Measurements from ENCODE around the gene GAL3ST2.

The GAL3ST2 gene

DNA sequence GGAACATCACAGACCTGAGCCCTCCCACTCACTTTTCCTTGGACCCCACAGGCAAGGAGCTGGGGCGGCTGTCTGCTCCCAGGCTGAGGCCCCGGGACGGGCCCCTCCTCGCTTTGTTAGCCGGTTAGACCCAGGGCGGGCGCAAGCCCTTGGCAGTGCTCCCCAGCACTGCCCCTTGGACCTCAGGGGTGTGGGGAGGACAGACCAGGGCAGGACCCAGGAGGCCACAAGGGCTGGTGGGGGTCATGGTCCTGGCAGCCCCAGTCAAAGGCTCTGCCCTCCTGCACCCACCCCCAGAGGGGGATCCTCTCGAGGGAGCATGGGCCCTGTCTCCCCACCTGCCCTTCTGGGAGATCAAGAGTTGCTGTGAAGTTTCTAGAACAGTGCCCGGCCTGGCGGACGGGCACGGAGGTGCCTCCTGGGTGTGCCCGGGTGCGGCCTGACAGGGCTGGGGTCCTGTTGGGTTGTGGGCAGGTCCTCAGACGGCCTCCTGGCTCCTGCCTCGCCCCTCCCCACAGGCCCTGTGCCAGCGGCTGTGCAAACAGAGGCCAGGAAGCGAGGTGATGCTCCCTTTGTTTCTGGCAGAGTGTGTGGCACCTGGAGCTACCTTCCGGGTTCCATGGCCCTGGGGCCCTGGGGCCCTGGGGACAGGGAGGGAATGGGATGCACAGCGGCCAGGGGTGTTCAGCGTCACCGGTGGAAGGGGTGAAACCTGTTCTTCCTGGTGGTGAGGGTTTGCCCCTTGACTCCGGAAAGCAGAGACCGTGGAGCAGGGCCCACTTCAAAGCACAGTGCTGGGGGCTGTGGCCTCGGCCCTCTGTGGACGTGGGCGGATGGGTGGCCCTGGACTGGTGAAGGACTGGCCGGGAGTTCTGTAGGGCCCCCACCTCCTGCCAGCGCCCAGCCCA is 2.9 kb upstream of the GAL3ST2 start:
- Histone ChIP-seq H3K27me3 (replicated peaks; ENCODE audit: insufficient read depth, low read length) (peaks cover 36% of the 10 kb centered on the region), H3K9me3 (replicated peaks; ENCODE audit: insufficient read depth, low read length) (no peaks in the 10 kb centered on the region), H2AFZ (ENCODE audit: low read length) (no peak overlapping the region), H3K9me2 (replicated peaks; ENCODE audit: insufficient read depth, low read length) (no peaks in the 10 kb centered on the region), H3K27ac (ENCODE audit: low read length) (no peak overlapping the region), H3K9ac (ENCODE audit: low read length) (no peak overlapping the region), H3K4me2 (ENCODE audit: low read depth, low read length) (no peak overlapping the region), H3K4me3 (ENCODE audit: low read length) (no peak overlapping the region), H3F3A (ENCODE audit: insufficient read depth, low read length) (no peaks in the 10 kb centered on the region; the same call in 1 of the 2 replicates), H3K79me2 (ENCODE audit: low read length) (no peaks in the 10 kb centered on the region), H3K4me1 (ENCODE audit: low read length) (peaks cover 5% of the 10 kb centered on the region; the same call in 1 of the 2 replicates), H3K36me3 (replicated peaks; ENCODE audit: insufficient read depth, low read length) (no peaks in the 10 kb centered on the region), H4K20me1 (ENCODE audit: insufficient read depth, low read length) (no peaks in the 10 kb centered on the region)
- DNase-seq = no peak
- TF ChIP-seq EZH2 (optimal IDR thresholded peaks at IDR 0.05; ENCODE audit: low read depth, low read length) = no peak
- TF ChIP-seq, protein P1, sequence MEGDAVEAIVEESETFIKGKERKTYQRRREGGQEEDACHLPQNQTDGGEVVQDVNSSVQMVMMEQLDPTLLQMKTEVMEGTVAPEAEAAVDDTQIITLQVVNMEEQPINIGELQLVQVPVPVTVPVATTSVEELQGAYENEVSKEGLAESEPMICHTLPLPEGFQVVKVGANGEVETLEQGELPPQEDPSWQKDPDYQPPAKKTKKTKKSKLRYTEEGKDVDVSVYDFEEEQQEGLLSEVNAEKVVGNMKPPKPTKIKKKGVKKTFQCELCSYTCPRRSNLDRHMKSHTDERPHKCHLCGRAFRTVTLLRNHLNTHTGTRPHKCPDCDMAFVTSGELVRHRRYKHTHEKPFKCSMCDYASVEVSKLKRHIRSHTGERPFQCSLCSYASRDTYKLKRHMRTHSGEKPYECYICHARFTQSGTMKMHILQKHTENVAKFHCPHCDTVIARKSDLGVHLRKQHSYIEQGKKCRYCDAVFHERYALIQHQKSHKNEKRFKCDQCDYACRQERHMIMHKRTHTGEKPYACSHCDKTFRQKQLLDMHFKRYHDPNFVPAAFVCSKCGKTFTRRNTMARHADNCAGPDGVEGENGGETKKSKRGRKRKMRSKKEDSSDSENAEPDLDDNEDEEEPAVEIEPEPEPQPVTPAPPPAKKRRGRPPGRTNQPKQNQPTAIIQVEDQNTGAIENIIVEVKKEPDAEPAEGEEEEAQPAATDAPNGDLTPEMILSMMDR (IDR thresholded peaks at IDR 0.05; ENCODE audit: low read length) = no peak
- no peak for TF ChIP-seq EZH2phosphoT487 (IDR thresholded peaks at IDR 0.05; ENCODE audit: low read length)

DNA sequence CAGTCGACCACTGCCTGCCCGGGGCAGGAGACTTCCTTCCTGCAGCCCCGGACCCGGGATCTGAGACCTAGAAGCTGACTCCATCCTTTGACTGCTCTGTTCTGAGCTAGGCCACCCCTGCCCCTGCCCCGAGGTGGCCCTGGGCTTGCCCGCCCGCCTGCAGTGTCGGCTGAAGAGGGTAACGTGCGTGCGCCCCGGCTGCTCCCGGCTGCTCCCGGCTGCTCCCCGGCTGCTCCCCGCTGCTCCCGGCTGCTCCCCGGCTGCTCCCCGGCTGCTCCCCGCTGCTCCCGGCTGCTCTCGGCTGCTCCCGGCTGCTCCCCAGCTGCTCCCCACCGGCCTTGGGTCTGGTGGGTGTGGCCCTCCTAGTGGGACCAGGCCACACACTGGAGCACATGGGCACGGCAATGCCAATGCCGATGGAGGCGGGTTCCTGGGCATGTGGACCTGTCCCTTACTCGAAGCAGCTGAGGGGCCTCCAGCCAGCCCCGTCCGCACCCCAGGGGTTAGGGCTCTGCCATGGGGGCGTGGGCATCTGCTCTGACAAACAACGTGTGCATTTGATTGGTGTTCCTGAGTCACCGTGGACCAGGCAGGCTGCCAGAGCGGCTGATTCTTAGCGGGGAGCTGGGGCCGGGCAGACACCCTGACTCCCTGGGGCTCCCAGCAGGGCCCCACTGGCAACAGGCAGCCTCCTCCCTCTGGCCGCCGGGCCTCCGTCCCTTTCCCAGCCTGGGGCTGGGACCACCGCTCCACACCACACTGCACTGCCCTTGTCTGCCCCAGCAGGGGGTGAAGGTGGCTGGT is 2.0 kb upstream of the GAL3ST2 start:
- H4K20me1 ChIP-seq (ENCODE audit: insufficient read depth, low read length) = no peaks in the 10 kb centered on the region
- H3K9me2 ChIP-seq (replicated peaks; ENCODE audit: insufficient read depth, low read length) = no peaks in the 10 kb centered on the region
- H3K9me3 ChIP-seq (replicated peaks; ENCODE audit: insufficient read depth, low read length) = no peaks in the 10 kb centered on the region
- peaks cover 5% of the 10 kb centered on the region; the same call in 1 of the 2 replicates for H3K4me1 ChIP-seq (ENCODE audit: low read length)
- no peaks in the 10 kb centered on the region for H3K79me2 ChIP-seq (ENCODE audit: low read length)
- no peak overlapping the region for H3K27ac ChIP-seq (ENCODE audit: low read length)
- TF ChIP-seq, protein P1 (IDR thresholded peaks at IDR 0.05; ENCODE audit: low read length) = no peak
- TF ChIP-seq EZH2 (optimal IDR thresholded peaks at IDR 0.05; ENCODE audit: low read depth, low read length) (no peak), EZH2phosphoT487 (IDR thresholded peaks at IDR 0.05; ENCODE audit: low read length) (no peak)
- H3K4me3 ChIP-seq (ENCODE audit: low read length) = no peak overlapping the region
- no peak overlapping the region for H3K9ac ChIP-seq (ENCODE audit: low read length)
- no peak for DNase-seq
- peaks cover 36% of the 10 kb centered on the region for H3K27me3 ChIP-seq (replicated peaks; ENCODE audit: insufficient read depth, low read length)
- H3F3A ChIP-seq (ENCODE audit: insufficient read depth, low read length) = no peaks in the 10 kb centered on the region; the same call in 1 of the 2 replicates
- no peak overlapping the region for H3K4me2 ChIP-seq (ENCODE audit: low read depth, low read length)
- no peak overlapping the region for H2AFZ ChIP-seq (ENCODE audit: low read length)
- no peaks in the 10 kb centered on the region for H3K36me3 ChIP-seq (replicated peaks; ENCODE audit: insufficient read depth, low read length)

DNA sequence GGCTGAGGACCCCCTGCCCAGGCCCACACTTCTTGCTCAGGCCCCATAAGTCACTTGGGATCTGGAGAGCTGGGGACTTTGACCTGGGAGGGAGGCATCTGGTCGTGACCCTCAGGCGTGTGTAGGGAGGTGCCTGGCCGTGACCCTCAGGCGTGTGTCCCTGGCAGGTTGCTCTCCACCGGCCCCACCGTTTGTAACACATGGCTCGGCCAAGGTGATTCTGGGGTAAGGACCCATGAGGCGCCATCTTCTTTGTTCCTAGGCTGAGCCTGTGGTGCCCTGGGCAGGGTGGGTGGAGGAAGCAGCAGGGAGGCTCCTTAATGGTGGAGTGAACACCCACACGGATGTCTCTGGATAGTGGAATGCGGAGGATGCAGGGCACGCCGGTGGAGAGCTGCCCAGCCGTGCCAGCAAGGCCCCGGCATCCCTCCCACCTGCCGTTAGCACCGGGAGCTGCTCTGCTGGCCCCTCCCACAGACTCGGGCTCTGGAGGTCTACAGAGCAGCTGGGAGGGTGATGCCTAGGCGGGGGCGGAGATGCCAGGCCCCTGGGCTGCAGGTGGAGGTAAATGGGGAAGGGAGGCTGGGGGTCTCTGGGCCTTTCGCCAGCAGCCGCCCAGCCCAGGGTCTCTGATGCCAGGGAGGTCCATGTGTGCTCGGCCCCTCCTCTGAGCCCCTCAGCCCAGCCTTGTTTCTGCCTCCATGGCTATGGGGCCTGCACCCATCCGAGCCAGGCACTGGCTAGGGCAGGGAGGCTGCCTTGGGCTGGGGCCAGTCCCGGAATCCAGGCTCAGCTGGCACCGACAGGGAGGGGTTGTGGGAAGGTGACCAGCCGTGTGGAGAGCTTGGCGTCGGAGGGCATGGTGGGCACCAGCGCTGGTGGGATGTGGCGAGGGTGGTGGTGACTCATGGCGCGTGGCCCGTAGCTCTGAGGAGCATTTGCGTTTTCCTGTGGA is 1.1 kb upstream of the GAL3ST2 start:
- no peak overlapping the region for H2AFZ ChIP-seq (ENCODE audit: low read length)
- no peaks in the 10 kb centered on the region for H3K79me2 ChIP-seq (ENCODE audit: low read length)
- peaks cover 5% of the 10 kb centered on the region; the same call in 1 of the 2 replicates for H3K4me1 ChIP-seq (ENCODE audit: low read length)
- no peak for TF ChIP-seq EZH2 (optimal IDR thresholded peaks at IDR 0.05; ENCODE audit: low read depth, low read length)
- TF ChIP-seq, protein P1 (IDR thresholded peaks at IDR 0.05; ENCODE audit: low read length) = no peak
- no peak for TF ChIP-seq EZH2phosphoT487 (IDR thresholded peaks at IDR 0.05; ENCODE audit: low read length)
- no peaks in the 10 kb centered on the region for H4K20me1 ChIP-seq (ENCODE audit: insufficient read depth, low read length)
- no peak overlapping the region for H3K4me2 ChIP-seq (ENCODE audit: low read depth, low read length)
- H3K36me3 ChIP-seq (replicated peaks; ENCODE audit: insufficient read depth, low read length) = no peaks in the 10 kb centered on the region
- H3K9me3 ChIP-seq (replicated peaks; ENCODE audit: insufficient read depth, low read length) = no peaks in the 10 kb centered on the region
- no peaks in the 10 kb centered on the region; the same call in 1 of the 2 replicates for H3F3A ChIP-seq (ENCODE audit: insufficient read depth, low read length)
- H3K27me3 ChIP-seq (replicated peaks; ENCODE audit: insufficient read depth, low read length) = peaks cover 36% of the 10 kb centered on the region
- H3K27ac ChIP-seq (ENCODE audit: low read length) = no peak overlapping the region
- H3K9ac ChIP-seq (ENCODE audit: low read length) = no peak overlapping the region
- no peak overlapping the region for H3K4me3 ChIP-seq (ENCODE audit: low read length)
- DNase-seq = no peak
- no peaks in the 10 kb centered on the region for H3K9me2 ChIP-seq (replicated peaks; ENCODE audit: insufficient read depth, low read length)
